K562 (cell line): Measurements from ENCODE around the gene GOLGA8B. TPM values are rescaled to one million over a fixed set of nuclear protein-coding genes. Genes with fewer than 3 reads are reported as not detected.
"Not testable (repeated sequence)": the region's sequence is repeated elsewhere in the genome, so short reads cannot be mapped to it uniquely, and the experiment has no call there.

Source experiments
- ATAC-seq: fragments of 200-7000 bp; cut with Tn5 transposase; 3 replicates; pipeline ENCODE4 v1.9.1; 2020; ENCODE audit warnings: moderate library complexity
- BruUV-seq: library from RNA; stranded (reverse); fragments of 400-500 nt; replicated peaks from 2 replicates; lab custom pipeline; 2021; lab: Mats Ljungman, UMichigan
- CTCF ChIA-PET: fragments of 300-600 bp; formaldehyde crosslinking; extraction: SDS; loops from one replicate; lab custom pipeline; 2021; ENCODE audit warnings: low intra/inter-chr PET ratio; lab: Yijun Ruan, JAX
- POLR2A ChIA-PET: fragments of 300-600, 350-650 bp; sonication (Branson Sonifier 250); formaldehyde crosslinking; extraction: SDS; loops from one replicate; lab custom pipeline; 2021; ENCODE audit warnings: antibody characterized with exemption, inconsistent platforms; lab: Yijun Ruan, JAX
- DNase-seq, 4 experiments: peaks; one replicate each; pipeline versions ENCODE4 v3.0.0 to v3.0.0-alpha.2; 2011 to 2018; ENCODE audit warnings: low spot score in 3 of 4, mixed read lengths in 3 of 4; ENCODE audit errors: extremely low read depth in 1 of 4
- FAIRE-seq: peaks from 2 replicates; lab custom pipeline; 2011; peaks lifted over from hg19 to GRCh38; lab: Jason Lieb, UNC
- H2AFZ ChIP-seq: 2 replicates; pipeline ENCODE4 v1.6.0; 2011; ENCODE audit warnings: low read depth, low read length, control low read depth, inconsistent platforms
- H3K27ac ChIP-seq: fragments of 200-600 bp; 3 replicates; pipeline ENCODE4 v1.8.0; 2011; ENCODE audit warnings: low read depth, mild to moderate bottlenecking, control low read depth, inconsistent platforms, low read length, moderate library complexity, mixed read lengths; ENCODE audit errors: extremely low read depth
- H3K27me3 ChIP-seq, 2 experiments: fragments of 300-600 bp in 1 of 2; 2 replicates in 1 of 2; 3 replicates in 1 of 2; pipeline versions ENCODE4 v1.6.0 to v1.8.0; 2011; ENCODE audit warnings: inconsistent platforms in 2 of 2, low read length in 2 of 2, mild to moderate bottlenecking in 1 of 2, mixed read lengths in 1 of 2, moderate library complexity in 1 of 2; ENCODE audit not compliant: control insufficient read depth in 2 of 2, insufficient read depth in 2 of 2
- H3K36me3 ChIP-seq: fragments of 300-600 bp; 3 replicates; pipeline ENCODE4 v1.8.0; 2011; ENCODE audit warnings: mild to moderate bottlenecking, low read length, inconsistent platforms; ENCODE audit not compliant: control insufficient read depth, insufficient read depth
- H3K4me1 ChIP-seq, 2 experiments: fragments of 200-600 bp in 1 of 2; replicated peaks in 1 of 2; 2 replicates in 1 of 2; 3 replicates in 1 of 2; pipeline versions ENCODE4 v1.5.1 to v1.8.0; 2011; ENCODE audit warnings: inconsistent platforms in 2 of 2, low read length in 2 of 2, mild to moderate bottlenecking in 1 of 2, mixed read lengths in 1 of 2, moderate library complexity in 1 of 2; ENCODE audit not compliant: control insufficient read depth in 2 of 2, insufficient read depth in 2 of 2
- H3K4me2 ChIP-seq: 2 replicates; pipeline ENCODE4 v1.6.1; 2011; ENCODE audit warnings: low read length, control low read depth, inconsistent platforms, mixed read lengths; ENCODE audit not compliant: insufficient read depth
- H3K4me3 ChIP-seq: fragments of 200-600 bp; sonication (generic), shearing (Covaris generic); 2 replicates; pipeline ENCODE4 v1.5.1; 2016; ENCODE audit warnings: control low read depth, inconsistent platforms
- H3K79me2 ChIP-seq: fragments of 200-600 bp; 3 replicates; pipeline ENCODE4 v1.8.0; 2011; ENCODE audit warnings: low read length, inconsistent platforms; ENCODE audit not compliant: control insufficient read depth, insufficient read depth
- H3K9ac ChIP-seq, 2 experiments: 2 replicates each; pipeline versions ENCODE4 v1.6.0 to v1.6.1; 2011; ENCODE audit warnings: low read depth in 2 of 2, low read length in 2 of 2, control low read depth in 1 of 2, inconsistent platforms in 1 of 2, mild to moderate bottlenecking in 1 of 2, mixed read lengths in 1 of 2; ENCODE audit not compliant: insufficient read depth in 1 of 2
- H3K9me1 ChIP-seq: one replicate; pipeline ENCODE4 v1.6.0; 2011; ENCODE audit warnings: inconsistent platforms, mild to moderate bottlenecking, low read length, moderate library complexity; ENCODE audit not compliant: control insufficient read depth, insufficient read depth
- H3K9me3 ChIP-seq: replicated peaks from 2 replicates; pipeline ENCODE4 v1.5.1; 2011; ENCODE audit warnings: low read depth, low read length, inconsistent platforms; ENCODE audit not compliant: control insufficient read depth, insufficient read depth
- H4K20me1 ChIP-seq: replicated peaks from 2 replicates; pipeline ENCODE4 v1.6.1; 2011; ENCODE audit warnings: low read length, inconsistent platforms, mixed read lengths; ENCODE audit not compliant: control insufficient read depth, insufficient read depth
- WGBS: fragments of 100-300 bp; shearing (Covaris generic); methylation state at CpG from one replicate; pipeline ENCODE4 v1.1.6; 2016; ENCODE audit warnings: low coverage, mixed read lengths; ENCODE audit not compliant: insufficient coverage; ENCODE audit errors: missing lambda C conversion rate; 5-methylcytosine and 5-hydroxymethylcytosine counted together
- in situ Hi-C: fragments of 300-500 bp; cut with MboI; formaldehyde crosslinking; loops from 4 replicates; pipeline ENCODE4 v1.15.0; 2018; ENCODE audit warnings: inconsistent platforms, mixed read lengths
- intact Hi-C: fragments of 100-400 bp; cut with micrococcal nuclease; formaldehyde crosslinking; loops from 2 replicates; pipeline ENCODE4 v1.14.2; 2022
- polyA plus RNA-seq, 8 experiments: library from polyadenylated mRNA; depleted of rRNA in 4 of 8; stranded (reverse) in 5 of 8; unstranded in 3 of 8; fragments of >200 nt; fragmentation: Nextera tagmentation in 2 of 8; fragmentation: Illumina TruSeq in 1 of 8; extraction: Ambion mirVana in 2 of 8; extraction: Trizol in 1 of 8; gene quantifications; 2 replicates each; pipeline versions ENCODE4 v1.2.1 to v1.2.3, GENCODE V29; 2011 to 2014; ENCODE audit warnings: inconsistent platforms in 1 of 8, missing spikeins in 1 of 8
- small RNA-seq: library from RNA; depleted of rRNA; stranded (forward); fragments of <200 nt; gene quantifications from one replicate; pipeline ENCODE3, GENCODE V24; 2014
- total RNA-seq, 7 experiments: library from RNA; depleted of rRNA in 6 of 7; stranded (reverse); fragments of >200 nt in 6 of 7; fragmentation: Illumina TruSeq in 2 of 7; extraction: Trizol in 2 of 7; gene quantifications; 2 replicates each; pipeline versions ENCODE4 v1.2.1 to v1.2.3, GENCODE V29; 2011 to 2021; ENCODE audit warnings: low replicate concordance in 1 of 7

GOLGA8B gene
- total and polyA plus RNA-seq, 9 of the 15 experiments (the other 6 are each of a cell fraction or from before 2014, with no cell fraction given): 7.9 to 236 (median 54.1) TPM

DNA sequence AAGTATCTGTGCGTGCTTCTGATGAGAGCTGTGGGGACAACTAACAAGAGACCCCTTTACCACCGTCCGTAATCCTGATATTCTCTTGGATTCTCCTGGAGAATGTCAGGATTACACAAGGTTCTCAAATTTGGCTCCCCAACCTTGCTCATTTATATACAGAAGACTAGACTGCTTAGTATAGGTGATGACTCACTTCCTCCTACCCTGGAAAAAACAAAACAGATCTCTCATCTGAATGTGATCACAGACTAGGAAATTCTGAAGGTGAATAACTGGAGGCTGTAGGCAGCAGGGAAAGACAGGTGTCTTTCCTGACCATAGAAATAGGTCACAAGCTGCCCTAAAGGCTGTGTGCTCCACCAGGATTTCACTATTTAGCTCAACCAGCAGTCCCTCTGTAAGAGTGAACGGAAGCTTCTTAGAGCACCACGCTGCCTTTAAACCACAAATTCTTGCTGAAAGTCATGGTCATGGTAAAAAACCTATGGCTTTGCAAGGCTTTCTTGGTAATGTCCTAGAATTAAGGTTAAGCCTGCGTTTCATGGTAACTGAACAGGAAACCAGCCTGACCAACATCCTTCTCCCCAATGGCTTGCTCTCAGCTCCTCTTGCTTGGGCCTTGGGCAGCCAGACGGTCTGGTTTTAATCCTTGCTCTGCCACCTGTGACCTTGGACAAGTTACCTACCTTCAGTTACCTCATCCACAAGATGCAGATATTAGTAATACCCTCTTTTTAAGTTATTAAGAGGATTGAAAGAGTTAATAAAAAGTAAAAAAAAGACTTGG lies 39.4 kb downstream of the GOLGA8B start:
- POLR2A ChIA-PET, FAIRE-seq, H3K4me1 ChIP-seq, DNase-seq, H3K9me1 ChIP-seq, CTCF ChIA-PET, H3K9me3 ChIP-seq, H3K36me3 ChIP-seq, in situ Hi-C loops, H4K20me1 ChIP-seq, H2AFZ ChIP-seq, H3K4me3 ChIP-seq, ATAC-seq, H3K27ac ChIP-seq, H3K9ac ChIP-seq, BruUV-seq, H3K79me2 ChIP-seq, intact Hi-C loops, H3K4me2 ChIP-seq, H3K27me3 ChIP-seq: not testable (repeated sequence)
- whole genome bisulfite sequencing: no CpG with 5 or more reads among the region's 7 CpGs

DNA sequence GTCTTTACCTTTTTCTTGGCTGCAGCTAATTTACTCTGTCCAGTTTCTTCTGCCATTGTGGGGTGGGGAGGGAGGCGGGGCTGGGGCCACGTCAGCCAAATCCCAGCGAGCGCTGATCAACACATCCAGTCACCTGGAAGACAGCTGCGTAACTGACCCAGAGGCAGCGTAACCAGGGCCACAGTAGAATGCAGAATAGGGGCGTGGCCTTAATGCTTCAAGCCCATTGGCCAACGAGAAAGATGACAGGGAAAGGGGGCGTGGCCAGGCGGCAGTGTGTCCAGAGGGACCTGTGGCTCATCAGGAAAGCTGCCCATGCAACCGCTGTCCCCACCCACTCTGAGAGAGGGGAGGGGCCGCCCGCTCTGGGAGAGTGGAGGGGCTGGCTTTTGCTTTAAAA lies 47.6 kb downstream of the GOLGA8B start:
- H3K4me3 ChIP-seq, H3K9ac ChIP-seq, H3K27me3 ChIP-seq, H3K9me1 ChIP-seq, BruUV-seq, H4K20me1 ChIP-seq, H3K27ac ChIP-seq, H3K9me3 ChIP-seq, intact Hi-C loops, CTCF ChIA-PET, in situ Hi-C loops, H3K4me1 ChIP-seq, H3K79me2 ChIP-seq, DNase-seq, POLR2A ChIA-PET, H3K36me3 ChIP-seq, H2AFZ ChIP-seq, H3K4me2 ChIP-seq: not testable (repeated sequence)
- FAIRE-seq (peak; percentile 97), ATAC-seq (peak; percentile 91)
- no CpG with 5 or more reads among the region's 13 CpGs for WGBS

Small RNAs within 50 kb of the gene (small RNA-seq; reads per million reads assigned to genes)
- gene RF00425: not detected

Other genes with a start within 250 kb of the GOLGA8B start
- gene SLC12A6, start 245.9 kb downstream of the GOLGA8B start, total RNA-seq (2014; rRNA removed): 4.9 and 5.4 TPM in 2 replicates
- gene SLC12A6, start 245.9 kb downstream of the GOLGA8B start, total RNA-seq (2014; rRNA removed; fragmentation: Illumina TruSeq; extraction: Trizol): 8.0 and 9.9 TPM in 2 replicates
- 6.7 and 7.6 TPM in 2 replicates for gene SLC12A6, start 245.9 kb downstream of the GOLGA8B start, total RNA-seq (2015; rRNA removed; fragmentation: Illumina TruSeq; extraction: Trizol)
- gene SLC12A6, start 245.9 kb downstream of the GOLGA8B start, total RNA-seq (2021): 9.0 and 9.4 TPM in 2 replicates
- 16.3 and 16.4 TPM in 2 replicates for gene SLC12A6, start 245.9 kb downstream of the GOLGA8B start, polyA plus RNA-seq (2011; rRNA removed)
- gene SLC12A6, start 245.9 kb downstream of the GOLGA8B start, polyA plus RNA-seq (2014; fragmentation: Illumina TruSeq; extraction: Trizol): 9.5 and 10.2 TPM in 2 replicates
- gene SLC12A6, start 245.9 kb downstream of the GOLGA8B start, polyA plus RNA-seq (2014; fragmentation: Nextera tagmentation; extraction: Ambion mirVana): 1 to 10 TPM; 1.4 to 2.2 TPM
- 5.7 and 7.5 TPM in 2 replicates for gene SLC12A6, start 245.9 kb downstream of the GOLGA8B start, polyA plus RNA-seq (2014; rRNA removed)
- 252 and 327 TPM in 2 replicates for gene NOP10, start 240.5 kb downstream of the GOLGA8B start, total RNA-seq (2014; rRNA removed)
- gene NOP10, start 240.5 kb downstream of the GOLGA8B start, total RNA-seq (2014; rRNA removed; fragmentation: Illumina TruSeq; extraction: Trizol): 442 and 449 TPM in 2 replicates
- gene NOP10, start 240.5 kb downstream of the GOLGA8B start, total RNA-seq (2015; rRNA removed; fragmentation: Illumina TruSeq; extraction: Trizol): 420 and 437 TPM in 2 replicates
- gene NOP10, start 240.5 kb downstream of the GOLGA8B start, total RNA-seq (2021): 250 and 262 TPM in 2 replicates
- 616 and 642 TPM in 2 replicates for gene NOP10, start 240.5 kb downstream of the GOLGA8B start, polyA plus RNA-seq (2011; rRNA removed)
- 570 and 631 TPM in 2 replicates for gene NOP10, start 240.5 kb downstream of the GOLGA8B start, polyA plus RNA-seq (2014; fragmentation: Illumina TruSeq; extraction: Trizol)
- gene NOP10, start 240.5 kb downstream of the GOLGA8B start, polyA plus RNA-seq (2014; fragmentation: Nextera tagmentation; extraction: Ambion mirVana): 1,000 to 10,000 TPM; 1,599 to 1,663 TPM
- gene NOP10, start 240.5 kb downstream of the GOLGA8B start, polyA plus RNA-seq (2014; rRNA removed): 428 and 573 TPM in 2 replicates
- 0.05 TPM in 1 of 2 replicates, not detected in the other for gene NUTM1, start 240.3 kb downstream of the GOLGA8B start, total RNA-seq (2014; rRNA removed)
- 0.04 TPM in 1 of 2 replicates, not detected in the other for gene NUTM1, start 240.3 kb downstream of the GOLGA8B start, total RNA-seq (2014; rRNA removed; fragmentation: Illumina TruSeq; extraction: Trizol)
- not detected in 2 replicates for gene NUTM1, start 240.3 kb downstream of the GOLGA8B start, total RNA-seq (2015; rRNA removed; fragmentation: Illumina TruSeq; extraction: Trizol)
- 0.04 TPM in 1 of 2 replicates, not detected in the other for gene NUTM1, start 240.3 kb downstream of the GOLGA8B start, total RNA-seq (2021)
- not detected in 2 replicates for gene NUTM1, start 240.3 kb downstream of the GOLGA8B start, polyA plus RNA-seq (2011; rRNA removed)
- gene NUTM1, start 240.3 kb downstream of the GOLGA8B start, polyA plus RNA-seq (2014; fragmentation: Illumina TruSeq; extraction: Trizol): 0.04 TPM in 1 of 2 replicates, not detected in the other
- under 1 TPM in 1 of 2 experiments, not detected in 1; 0.01 TPM for gene NUTM1, start 240.3 kb downstream of the GOLGA8B start, polyA plus RNA-seq (2014; fragmentation: Nextera tagmentation; extraction: Ambion mirVana)
- 0.01 TPM in 1 of 2 replicates, not detected in the other for gene NUTM1, start 240.3 kb downstream of the GOLGA8B start, polyA plus RNA-seq (2014; rRNA removed)
- 7.3 and 12.4 TPM in 2 replicates for gene LPCAT4, start 216.5 kb downstream of the GOLGA8B start, total RNA-seq (2014; rRNA removed)
- 7.7 and 10.8 TPM in 2 replicates for gene LPCAT4, start 216.5 kb downstream of the GOLGA8B start, total RNA-seq (2014; rRNA removed; fragmentation: Illumina TruSeq; extraction: Trizol)
- 13.3 and 14.4 TPM in 2 replicates for gene LPCAT4, start 216.5 kb downstream of the GOLGA8B start, total RNA-seq (2015; rRNA removed; fragmentation: Illumina TruSeq; extraction: Trizol)
- 29.2 and 29.6 TPM in 2 replicates for gene LPCAT4, start 216.5 kb downstream of the GOLGA8B start, total RNA-seq (2021)
- 27.5 and 48.2 TPM in 2 replicates for gene LPCAT4, start 216.5 kb downstream of the GOLGA8B start, polyA plus RNA-seq (2011; rRNA removed)
- gene LPCAT4, start 216.5 kb downstream of the GOLGA8B start, polyA plus RNA-seq (2014; fragmentation: Illumina TruSeq; extraction: Trizol): 27.2 and 34.3 TPM in 2 replicates
- gene LPCAT4, start 216.5 kb downstream of the GOLGA8B start, polyA plus RNA-seq (2014; fragmentation: Nextera tagmentation; extraction: Ambion mirVana): 10 to 100 TPM in 1 of 2 experiments, 1 to 10 TPM in 1; 7.6 to 12.3 TPM
- gene LPCAT4, start 216.5 kb downstream of the GOLGA8B start, polyA plus RNA-seq (2014; rRNA removed): 28.4 and 32.7 TPM in 2 replicates
- gene GOLGA8A, start 145.8 kb downstream of the GOLGA8B start, total RNA-seq (2014; rRNA removed): 34.6 and 35.3 TPM in 2 replicates
- 55.9 and 56.3 TPM in 2 replicates for gene GOLGA8A, start 145.8 kb downstream of the GOLGA8B start, total RNA-seq (2014; rRNA removed; fragmentation: Illumina TruSeq; extraction: Trizol)
- gene GOLGA8A, start 145.8 kb downstream of the GOLGA8B start, total RNA-seq (2015; rRNA removed; fragmentation: Illumina TruSeq; extraction: Trizol): 48.3 and 52.6 TPM in 2 replicates
- 77.0 and 86.3 TPM in 2 replicates for gene GOLGA8A, start 145.8 kb downstream of the GOLGA8B start, total RNA-seq (2021)
- gene GOLGA8A, start 145.8 kb downstream of the GOLGA8B start, polyA plus RNA-seq (2011; rRNA removed): 98.9 and 99.2 TPM in 2 replicates
- 65.7 and 82.7 TPM in 2 replicates for gene GOLGA8A, start 145.8 kb downstream of the GOLGA8B start, polyA plus RNA-seq (2014; fragmentation: Illumina TruSeq; extraction: Trizol)
- gene GOLGA8A, start 145.8 kb downstream of the GOLGA8B start, polyA plus RNA-seq (2014; fragmentation: Nextera tagmentation; extraction: Ambion mirVana): 10 to 100 TPM; 11.2 to 12.4 TPM
- gene GOLGA8A, start 145.8 kb downstream of the GOLGA8B start, polyA plus RNA-seq (2014; rRNA removed): 144 and 191 TPM in 2 replicates
- gene GJD2, start 171.3 kb upstream of the GOLGA8B start, total RNA-seq (2014; rRNA removed): not detected in 2 replicates
- not detected in 2 replicates for gene GJD2, start 171.3 kb upstream of the GOLGA8B start, total RNA-seq (2014; rRNA removed; fragmentation: Illumina TruSeq; extraction: Trizol)
- gene GJD2, start 171.3 kb upstream of the GOLGA8B start, total RNA-seq (2015; rRNA removed; fragmentation: Illumina TruSeq; extraction: Trizol): not detected in 2 replicates
- not detected in 2 replicates for gene GJD2, start 171.3 kb upstream of the GOLGA8B start, total RNA-seq (2021)
- gene GJD2, start 171.3 kb upstream of the GOLGA8B start, polyA plus RNA-seq (2011; rRNA removed): not detected in 2 replicates
- gene GJD2, start 171.3 kb upstream of the GOLGA8B start, polyA plus RNA-seq (2014; fragmentation: Illumina TruSeq; extraction: Trizol): not detected in 2 replicates
- not detected for gene GJD2, start 171.3 kb upstream of the GOLGA8B start, polyA plus RNA-seq (2014; fragmentation: Nextera tagmentation; extraction: Ambion mirVana)
- gene GJD2, start 171.3 kb upstream of the GOLGA8B start, polyA plus RNA-seq (2014; rRNA removed): not detected in 2 replicates
- not detected in 2 replicates for gene ACTC1, start 211.9 kb upstream of the GOLGA8B start, total RNA-seq (2014; rRNA removed)
- 0.18 TPM in 1 of 2 replicates, not detected in the other for gene ACTC1, start 211.9 kb upstream of the GOLGA8B start, total RNA-seq (2014; rRNA removed; fragmentation: Illumina TruSeq; extraction: Trizol)
- gene ACTC1, start 211.9 kb upstream of the GOLGA8B start, total RNA-seq (2015; rRNA removed; fragmentation: Illumina TruSeq; extraction: Trizol): 0.33 TPM in 1 of 2 replicates, not detected in the other
- gene ACTC1, start 211.9 kb upstream of the GOLGA8B start, total RNA-seq (2021): 0.09 TPM in 1 of 2 replicates, not detected in the other
- gene ACTC1, start 211.9 kb upstream of the GOLGA8B start, polyA plus RNA-seq (2011; rRNA removed): 0.16 and 0.84 TPM in 2 replicates
- 0.10 TPM in 1 of 2 replicates, not detected in the other for gene ACTC1, start 211.9 kb upstream of the GOLGA8B start, polyA plus RNA-seq (2014; fragmentation: Illumina TruSeq; extraction: Trizol)
- gene ACTC1, start 211.9 kb upstream of the GOLGA8B start, polyA plus RNA-seq (2014; fragmentation: Nextera tagmentation; extraction: Ambion mirVana): under 1 TPM in 1 of 2 experiments, not detected in 1; 0.15 TPM
- gene ACTC1, start 211.9 kb upstream of the GOLGA8B start, polyA plus RNA-seq (2014; rRNA removed): 0.08 TPM in 1 of 2 replicates, not detected in the other